Loucy (cell line): ENCODE results near the gene RPS24.
"Not testable (repeated sequence)": the region's sequence is repeated elsewhere in the genome, so short reads cannot be mapped to it uniquely, and the experiment has no call there.

Experiments
- H2AFZ ChIP-seq: fragments of 200-600 bp; sonication (generic); 2 replicates; pipeline ENCODE4 v1.6.0; 2016; ENCODE audit warnings: antibody characterized with exemption, mild to moderate bottlenecking, low read length, moderate library complexity
- H3F3A ChIP-seq: fragments of 200-600 bp; 2 replicates; pipeline ENCODE4 v1.6.0; 2016; ENCODE audit warnings: antibody characterized with exemption, low read depth, mild to moderate bottlenecking
- H3K27me3 ChIP-seq: fragments of 200-600 bp; sonication (generic); 2 replicates; pipeline ENCODE4 v1.6.1; 2014; ENCODE audit warnings: low read length, mild to moderate bottlenecking; ENCODE audit not compliant: insufficient read depth, poor library complexity, severe bottlenecking
- H3K36me3 ChIP-seq: fragments of 200-600 bp; sonication (generic); 2 replicates; pipeline ENCODE4 v1.6.1; 2016; ENCODE audit warnings: low read length; ENCODE audit not compliant: insufficient read depth
- H3K4me1 ChIP-seq: fragments of 200-600 bp; sonication (generic); 2 replicates; pipeline ENCODE4 v1.5.1; 2014; ENCODE audit warnings: low read length, mild to moderate bottlenecking; ENCODE audit not compliant: insufficient read depth, poor library complexity, severe bottlenecking
- H3K4me2 ChIP-seq: fragments of 200-600 bp; sonication (generic); 2 replicates; pipeline ENCODE4 v1.6.0; 2014; ENCODE audit warnings: antibody characterized with exemption, low read length, low read depth, mild to moderate bottlenecking; ENCODE audit not compliant: poor library complexity, severe bottlenecking
- H3K4me3 ChIP-seq: fragments of 200-600 bp; sonication (generic); 2 replicates; pipeline ENCODE4 v1.5.1; 2014; ENCODE audit warnings: low read length, mild to moderate bottlenecking, mixed read lengths; ENCODE audit not compliant: poor library complexity, severe bottlenecking
- H3K79me2 ChIP-seq: fragments of 200-600 bp; sonication (generic); 2 replicates; pipeline ENCODE4 v1.6.1; 2014; ENCODE audit warnings: low read length; ENCODE audit not compliant: insufficient read depth
- H3K9ac ChIP-seq: fragments of 200-600 bp; sonication (generic); 2 replicates; pipeline ENCODE4 v1.6.0; 2014; ENCODE audit warnings: mild to moderate bottlenecking, low read depth, low read length, moderate library complexity; ENCODE audit not compliant: poor library complexity, severe bottlenecking
- H3K9me2 ChIP-seq: fragments of 200-600 bp; sonication (generic); replicated peaks from 2 replicates; pipeline ENCODE4 v1.6.1; 2016; ENCODE audit warnings: low read depth, low read length, mixed read lengths
- H3K9me3 ChIP-seq: fragments of 200-600 bp; sonication (generic); 2 replicates; pipeline ENCODE4 v1.6.1; 2014; ENCODE audit warnings: mild to moderate bottlenecking, antibody characterized with exemption, low read length, low read depth; ENCODE audit not compliant: insufficient read depth
- H4K20me1 ChIP-seq: fragments of 200-600 bp; sonication (generic); 2 replicates; pipeline ENCODE4 v1.6.0; 2014; ENCODE audit warnings: antibody characterized with exemption, low read length, mild to moderate bottlenecking; ENCODE audit not compliant: insufficient read depth, poor library complexity, severe bottlenecking
- CTCF ChIP-seq: fragments of 200-600 bp; sonication (generic); conservative IDR thresholded peaks from 2 replicates; pipeline ENCODE4 v1.5.1; 2014; ENCODE audit warnings: mild to moderate bottlenecking, antibody characterized with exemption, low read length
- EZH2phosphoT487 ChIP-seq: fragments of 200-600 bp; IDR thresholded peaks from 2 replicates; pipeline ENCODE4 v1.6.1; 2018; ENCODE audit warnings: antibody characterized with exemption, mild to moderate bottlenecking, moderate library complexity, borderline replicate concordance

The RPS24 gene

GRCh38 chr10:78069151-78069550, 35.5 kb downstream of the RPS24 start:
- H3K79me2 ChIP-seq: no peaks in the 10 kb centered on the region
- H3K36me3 ChIP-seq: no peaks in the 10 kb centered on the region
- H3K4me2 ChIP-seq: no peak overlapping the region
- H4K20me1 ChIP-seq: no peaks in the 10 kb centered on the region
- H3F3A ChIP-seq: no peaks in the 10 kb centered on the region
- no peaks in the 10 kb centered on the region for H3K9me3 ChIP-seq
- no peak overlapping the region for H3K4me3 ChIP-seq
- TF ChIP-seq CTCF: no peak
- no peak for TF ChIP-seq EZH2phosphoT487
- H3K9me2 ChIP-seq: no peaks in the 10 kb centered on the region
- peaks cover 32% of the 10 kb centered on the region for H3K4me1 ChIP-seq
- H3K27me3 ChIP-seq: no peaks in the 10 kb centered on the region
- H2AFZ ChIP-seq: no peak overlapping the region
- H3K9ac ChIP-seq: no peak overlapping the region

- not testable (repeated sequence) for H3K4me3 ChIP-seq, H3K4me2 ChIP-seq, H2AFZ ChIP-seq, H3F3A ChIP-seq, H3K9ac ChIP-seq, H3K79me2 ChIP-seq, H3K27me3 ChIP-seq, H3K36me3 ChIP-seq, H3K9me2 ChIP-seq, H3K9me3 ChIP-seq, H4K20me1 ChIP-seq
- peaks cover 30% of the 10 kb centered on the region for H3K4me1 ChIP-seq
Measured at GRCh38 chr10:78070064-78070463, 36.4 kb downstream of the RPS24 start.

- Histone ChIP-seq H3K9me2 (no peaks in the 10 kb centered on the region), H4K20me1 (no peaks in the 10 kb centered on the region), H3K4me3 (no peak overlapping the region), H3K79me2 (no peaks in the 10 kb centered on the region), H3K4me1 (peaks cover 26% of the 10 kb centered on the region), H3F3A (no peaks in the 10 kb centered on the region), H3K36me3 (no peaks in the 10 kb centered on the region), H3K4me2 (no peak overlapping the region), H2AFZ (no peak overlapping the region), H3K9me3 (no peaks in the 10 kb centered on the region), H3K27me3 (no peaks in the 10 kb centered on the region), H3K9ac (no peak overlapping the region)
- no peak for TF ChIP-seq EZH2phosphoT487
- no peak for TF ChIP-seq CTCF
Measured at GRCh38 chr10:78070726-78071125, 37.1 kb downstream of the RPS24 start.

GRCh38 chr10:78071140-78071856, 37.6 kb downstream of the RPS24 start:
- Histone ChIP-seq H3F3A (no peaks in the 10 kb centered on the region), H3K4me2 (no peak overlapping the region)
- TF ChIP-seq CTCF (no peak), EZH2phosphoT487 (no peak)

More at GRCh38 chr10:78071140-78071856, 37.6 kb downstream of the RPS24 start:
- Histone ChIP-seq H3K9me3 (no peaks in the 10 kb centered on the region), H3K79me2 (no peaks in the 10 kb centered on the region), H3K36me3 (no peaks in the 10 kb centered on the region), H3K4me3 (no peak overlapping the region), H3K9me2 (no peaks in the 10 kb centered on the region), H4K20me1 (no peaks in the 10 kb centered on the region), H3K9ac (no peak overlapping the region), H2AFZ (no peak overlapping the region), H3K27me3 (no peaks in the 10 kb centered on the region), H3K4me1 (peaks cover 20% of the 10 kb centered on the region)
